Stimulated activated naive CD4-positive, alpha-beta T cell treated with Interleukin-2 at 50 U/mL for 16 hours (primary cell): ENCODE results near the gene ARPC4.
A peak's percentile ranks its signal among the peaks of the same experiment; 100 is the strongest.
"Not testable (repeated sequence)": the region's sequence is repeated elsewhere in the genome, so short reads cannot be mapped to it uniquely, and the experiment has no call there.

Source experiments
- DNase-seq: peaks from one replicate; lab custom pipeline; 2025; lab: John Stamatoyannopoulos, UW

The ARPC4 gene

DNA sequence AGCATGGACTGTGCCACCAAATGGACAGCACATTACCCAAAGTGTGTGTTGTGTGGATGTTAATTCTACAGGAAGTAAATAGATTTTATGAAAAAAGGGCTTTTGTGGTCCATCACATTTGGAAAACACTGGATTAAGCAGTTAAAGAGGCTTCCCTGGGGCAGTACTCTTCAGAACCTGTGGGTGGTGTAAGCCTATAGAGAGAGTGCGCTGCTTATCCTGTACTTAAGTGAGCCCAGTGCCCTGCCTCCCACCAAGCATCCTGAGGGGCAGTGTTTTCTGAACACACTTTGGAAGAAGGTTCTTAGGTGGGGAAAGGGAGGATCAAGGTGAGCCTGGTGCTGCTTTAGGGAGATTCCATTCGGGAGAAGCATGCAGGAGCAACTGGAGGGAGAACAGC is 28.1 kb downstream of the ARPC4 start:
- no peak for DNase-seq

DNA sequence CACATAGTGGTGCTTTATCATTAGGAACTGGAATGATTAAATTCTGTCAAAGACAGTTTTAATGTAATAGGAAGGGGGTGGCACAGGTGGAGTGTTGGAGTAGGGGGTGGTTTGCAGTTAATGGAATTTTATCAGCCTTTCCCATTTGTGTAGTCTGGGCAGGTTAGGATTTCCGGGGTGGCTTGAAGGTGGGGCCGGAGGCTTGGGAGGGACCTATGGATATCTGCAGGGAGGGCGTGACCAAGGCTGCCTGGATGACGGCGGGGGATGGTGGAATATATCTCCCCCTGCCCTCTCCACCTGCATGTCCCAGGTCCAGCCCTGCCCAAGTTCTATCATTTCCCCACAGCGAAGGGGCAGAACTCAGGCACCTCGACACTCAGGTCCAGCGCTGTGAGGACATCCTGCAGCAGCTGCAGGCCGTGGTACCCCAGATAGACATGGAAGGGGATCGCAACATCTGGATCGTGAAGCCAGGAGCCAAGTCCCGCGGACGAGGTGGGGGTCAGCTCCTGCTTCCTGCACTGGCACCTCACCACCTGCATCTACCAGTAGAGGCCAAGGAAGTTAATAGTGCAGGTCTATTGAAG is 32.7 kb downstream of the ARPC4 start:
- no peak for DNase-seq

DNA sequence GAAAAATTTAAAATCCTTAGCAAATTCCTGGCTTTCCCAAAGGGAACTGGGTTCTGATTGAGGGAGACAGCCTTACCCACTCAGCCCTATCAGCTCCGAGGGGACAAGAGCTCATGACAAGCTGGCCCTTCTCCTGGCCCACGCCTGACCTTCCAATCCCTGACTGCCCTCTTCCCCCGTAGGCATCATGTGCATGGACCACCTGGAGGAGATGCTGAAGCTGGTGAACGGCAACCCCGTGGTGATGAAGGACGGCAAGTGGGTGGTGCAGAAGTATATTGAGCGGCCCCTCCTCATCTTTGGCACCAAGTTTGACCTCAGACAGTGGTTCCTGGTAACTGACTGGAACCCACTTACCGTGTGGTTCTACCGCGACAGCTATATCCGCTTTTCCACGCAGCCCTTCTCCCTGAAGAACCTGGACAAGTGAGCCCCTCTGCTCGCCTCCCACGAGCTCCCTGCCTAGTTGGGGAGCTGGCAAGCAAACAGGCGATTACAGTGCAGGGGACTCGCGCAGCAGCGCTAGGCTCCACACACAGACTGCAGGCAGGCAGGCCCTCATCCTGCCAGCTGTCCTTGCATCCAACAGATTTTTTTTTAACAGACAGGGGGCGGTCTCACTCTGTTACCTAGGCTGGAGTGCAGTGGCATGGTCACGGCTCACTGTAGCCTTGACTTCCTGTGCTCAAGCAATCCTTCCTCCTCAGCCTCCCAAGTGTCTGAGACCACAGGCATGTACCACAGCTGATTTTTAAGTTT is 34.1 kb downstream of the ARPC4 start:
- DNase-seq, result no peak

DNA sequence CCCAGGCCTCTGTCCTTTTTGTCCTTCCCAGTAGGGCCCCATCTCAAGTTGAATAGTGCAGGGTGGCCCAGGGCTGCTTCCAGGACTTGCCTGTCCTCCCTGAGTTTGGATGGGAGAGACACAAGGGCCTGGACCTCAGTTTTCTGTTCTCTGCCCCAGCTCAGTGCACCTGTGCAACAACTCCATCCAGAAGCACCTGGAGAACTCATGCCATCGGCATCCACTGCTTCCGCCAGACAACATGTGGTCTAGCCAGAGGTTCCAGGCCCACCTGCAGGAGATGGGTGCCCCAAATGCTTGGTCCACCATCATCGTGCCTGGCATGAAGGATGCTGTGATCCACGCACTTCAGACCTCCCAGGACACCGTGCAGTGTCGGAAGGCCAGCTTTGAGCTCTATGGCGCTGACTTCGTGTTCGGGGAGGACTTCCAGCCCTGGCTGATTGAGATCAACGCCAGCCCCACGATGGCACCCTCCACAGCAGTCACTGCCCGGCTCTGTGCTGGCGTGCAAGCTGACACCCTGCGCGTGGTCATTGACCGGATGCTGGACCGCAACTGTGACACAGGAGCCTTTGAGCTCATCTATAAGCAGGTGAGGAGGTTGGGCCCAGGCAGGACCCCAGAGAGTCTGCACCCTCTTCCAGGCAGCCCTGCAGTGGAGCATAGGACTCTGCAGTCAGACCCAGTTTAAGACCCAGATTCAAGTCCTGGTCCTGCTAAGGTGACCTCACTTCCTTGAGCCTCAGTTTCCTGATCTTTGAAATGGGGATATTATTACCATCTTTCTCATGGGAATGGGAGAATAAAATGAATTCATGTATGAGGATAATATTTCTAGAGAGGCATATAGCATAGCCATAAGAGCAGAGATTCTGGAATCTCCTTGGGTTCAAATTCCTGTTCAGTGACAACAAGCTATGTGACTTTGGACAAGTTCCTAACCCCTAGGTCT is 36.2 kb downstream of the ARPC4 start:
- no peak for DNase-seq

DNA sequence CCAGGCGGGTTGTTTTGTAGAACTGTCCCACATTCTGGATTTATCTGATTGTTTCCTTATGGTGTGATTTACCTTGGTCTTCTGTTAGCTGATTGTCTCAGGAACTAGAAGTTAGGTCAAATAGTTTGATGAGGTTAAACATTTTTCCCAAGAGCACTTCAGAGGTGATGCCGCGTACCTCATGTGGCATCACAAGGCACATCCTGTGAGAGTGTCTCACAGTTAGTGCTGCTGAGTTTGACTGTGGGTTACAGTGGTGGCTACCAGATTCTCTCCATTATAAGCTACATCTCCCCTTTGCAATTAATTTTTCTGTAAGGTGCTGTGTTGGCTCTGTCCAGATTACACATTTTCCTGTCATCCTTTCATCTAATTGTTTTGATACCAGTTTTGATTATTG is 38.4 kb downstream of the ARPC4 start:
- no peak for DNase-seq

DNA sequence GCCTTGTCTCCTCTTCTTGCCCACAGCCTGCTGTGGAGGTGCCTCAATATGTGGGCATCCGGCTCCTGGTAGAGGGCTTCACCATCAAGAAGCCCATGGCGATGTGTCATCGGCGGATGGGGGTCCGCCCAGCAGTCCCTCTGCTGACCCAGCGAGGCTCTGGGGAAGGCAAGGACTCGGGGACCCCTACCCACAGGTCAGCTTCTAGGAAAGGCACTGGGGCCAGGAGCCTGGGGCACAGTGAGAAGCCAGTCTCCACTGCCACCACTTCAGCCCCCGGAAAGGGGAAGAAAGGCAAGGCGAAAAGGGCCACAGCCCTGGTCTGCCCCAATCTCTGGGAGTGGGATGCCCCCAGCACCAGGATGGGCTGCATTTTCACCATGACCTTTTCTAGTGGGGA is 40.2 kb downstream of the ARPC4 start:
- no peak for DNase-seq

GRCh38 chr3:9834520-9835380 is 41.9 kb downstream of the ARPC4 start:
- no peak for DNase-seq

- DNase-seq, result no peak
These were observed 45.1 kb downstream of the ARPC4 start for GRCh38 chr3:9837701-9838582.

DNA sequence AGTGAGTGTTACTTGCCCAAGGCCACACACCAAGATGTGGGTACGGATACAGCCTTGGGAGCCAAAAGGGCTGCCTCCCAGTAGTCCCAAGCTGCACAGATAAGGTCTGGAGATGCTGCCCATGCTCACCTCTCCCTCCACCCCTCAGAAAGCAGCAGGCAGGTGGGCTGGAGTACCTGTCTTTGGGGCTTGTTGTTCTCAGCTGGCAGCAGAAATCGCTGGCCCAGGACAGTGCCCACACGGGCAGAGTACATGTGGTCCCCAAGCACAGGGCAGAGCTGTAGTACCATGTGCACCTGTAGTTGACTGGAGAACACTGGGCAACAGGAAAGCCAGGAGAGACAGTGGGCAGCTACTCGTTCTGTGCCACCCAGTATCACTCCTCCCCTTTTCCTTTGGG is 46.0 kb downstream of the ARPC4 start:
- DNase-seq, result no peak

DNA sequence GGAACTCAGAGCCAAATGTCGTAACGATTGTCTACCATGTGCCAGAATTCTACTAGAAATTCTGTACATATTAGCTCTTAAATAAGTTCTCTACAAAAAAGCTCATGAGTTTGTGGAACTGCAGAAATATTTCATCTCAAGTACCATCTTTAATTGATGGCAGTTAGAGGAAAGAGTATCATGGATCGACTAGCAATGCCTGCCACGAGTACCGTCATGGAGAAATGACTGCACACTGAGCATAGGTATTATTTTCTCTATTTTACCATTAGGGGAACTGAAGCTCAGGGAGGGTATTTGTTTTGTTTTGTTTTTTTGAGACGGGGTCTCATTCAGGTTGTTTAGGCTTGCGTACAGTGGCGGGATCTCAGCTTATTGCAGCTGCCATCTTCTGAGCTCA is 48.1 kb downstream of the ARPC4 start:
- DNase-seq, result no peak

- DNase-seq, result peak; percentile 91
These were observed 51.0 kb downstream of the ARPC4 start, which contains the start of gene RPUSD3 for GRCh38 chr3:9843715-9844438. RPUSD3 (minus strand) TSS chr3:9844008; CDS start chr3:9843990, 18 bp downstream.

DNA sequence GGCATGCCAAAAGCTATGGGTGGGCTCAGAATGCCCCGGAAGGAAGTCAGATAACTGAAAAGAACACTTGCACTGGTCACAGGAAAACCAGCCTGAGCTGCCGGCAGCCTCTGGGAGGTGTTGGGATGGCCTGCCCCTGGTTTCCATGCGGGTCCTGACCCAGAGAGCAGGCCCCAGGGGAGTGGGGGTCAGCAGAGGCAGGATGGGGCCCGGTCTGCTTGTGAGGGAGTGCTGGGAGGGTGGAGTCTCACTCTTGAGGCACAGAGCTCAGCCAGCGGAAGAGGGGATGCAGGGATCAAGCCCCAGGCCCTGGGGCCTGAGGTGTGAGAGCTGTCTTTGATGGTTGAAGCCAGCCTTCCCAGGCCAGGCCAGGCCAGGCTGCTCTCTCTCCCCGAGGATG is 53.3 kb downstream of the ARPC4 start:
- no peak for DNase-seq

DNA sequence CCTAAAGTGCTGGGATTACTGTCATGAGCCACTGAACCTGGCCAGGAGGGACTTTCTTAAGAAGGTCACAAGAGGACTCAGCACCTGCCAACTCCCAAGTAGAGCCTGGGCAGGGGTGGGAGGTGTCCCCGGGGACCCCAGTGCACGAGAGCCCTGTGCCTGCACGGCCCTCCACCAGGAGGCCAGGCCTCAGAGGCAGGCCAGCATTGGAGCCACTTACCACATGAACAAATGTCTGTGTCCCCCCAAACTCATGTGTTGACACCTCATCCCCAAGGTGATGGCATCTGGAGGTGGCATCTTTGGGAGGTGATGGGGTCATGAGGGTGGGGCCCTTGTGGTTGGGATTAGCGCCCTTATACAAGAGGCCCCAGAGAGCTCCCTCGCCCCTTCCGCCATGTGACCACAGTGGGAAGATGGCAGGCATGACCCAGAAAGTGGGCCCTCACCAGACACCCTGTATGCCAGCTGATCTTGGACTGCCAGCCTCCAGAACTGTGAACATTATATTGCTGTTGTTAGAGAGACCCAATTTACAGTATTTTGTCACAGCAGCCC is 54.1 kb downstream of the ARPC4 start:
- DNase-seq, result no peak

DNA sequence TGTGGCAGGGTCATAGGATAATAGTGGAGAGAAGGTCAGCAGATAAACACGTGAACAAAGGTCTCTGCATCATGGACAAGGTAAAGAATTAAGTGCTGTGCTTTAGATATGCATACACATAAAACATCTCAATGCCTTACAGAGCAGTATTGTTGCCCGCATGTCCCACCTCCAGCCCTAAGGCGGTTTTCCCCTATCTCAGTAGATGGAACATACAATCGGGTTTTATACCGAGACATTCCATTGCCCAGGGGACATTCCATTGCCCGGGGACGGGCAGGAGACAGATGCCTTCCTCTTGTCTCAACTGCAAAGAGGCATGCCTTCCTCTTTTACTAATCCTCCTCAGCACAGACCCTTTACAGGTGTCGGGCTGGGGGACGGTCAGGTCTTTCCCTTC is 55.0 kb downstream of the ARPC4 start:
- not testable (repeated sequence) for DNase-seq

DNA sequence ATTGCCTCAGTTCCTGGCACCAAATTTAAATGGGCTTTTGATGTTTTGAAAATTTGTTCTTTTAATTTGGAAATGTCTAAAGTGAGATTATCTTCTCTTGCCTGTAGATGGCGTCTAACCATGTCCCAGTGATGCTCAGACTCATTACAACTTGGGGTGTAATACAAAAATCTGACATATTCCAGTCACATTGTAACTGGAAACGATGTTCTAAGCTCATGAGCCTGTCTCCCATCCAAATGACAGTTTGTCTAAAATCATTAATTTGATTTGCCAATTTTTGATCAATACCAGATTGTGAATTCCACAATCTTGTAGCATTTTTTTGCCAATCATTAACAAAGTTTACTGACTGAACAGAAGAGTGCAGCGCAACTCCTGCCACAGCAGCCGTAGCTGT is 56.0 kb downstream of the ARPC4 start:
- not testable (repeated sequence) for DNase-seq

DNA sequence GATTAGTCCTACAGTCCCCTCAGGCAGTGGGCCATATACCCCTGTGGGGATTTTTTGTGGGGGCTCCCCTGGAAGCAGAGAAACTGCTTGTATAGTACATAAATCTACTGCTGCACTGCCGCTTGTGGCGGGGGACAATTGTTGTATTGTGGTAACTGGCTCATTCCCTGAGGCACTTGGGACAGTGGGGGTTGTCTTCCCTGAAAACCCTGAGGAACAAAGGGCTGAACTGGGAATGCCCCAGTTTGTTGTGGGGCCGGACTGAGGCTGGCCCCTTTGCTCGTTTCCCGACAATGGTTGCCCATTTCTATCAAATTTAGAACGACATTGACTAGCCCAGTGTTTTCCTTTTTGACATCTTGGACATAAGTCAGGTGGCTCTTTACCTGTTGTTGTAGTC is 58.5 kb downstream of the ARPC4 start:
- not testable (repeated sequence) for DNase-seq

- not testable (repeated sequence) for DNase-seq
These were observed 59.0 kb downstream of the ARPC4 start for GRCh38 chr3:9851926-9852325.

DNA sequence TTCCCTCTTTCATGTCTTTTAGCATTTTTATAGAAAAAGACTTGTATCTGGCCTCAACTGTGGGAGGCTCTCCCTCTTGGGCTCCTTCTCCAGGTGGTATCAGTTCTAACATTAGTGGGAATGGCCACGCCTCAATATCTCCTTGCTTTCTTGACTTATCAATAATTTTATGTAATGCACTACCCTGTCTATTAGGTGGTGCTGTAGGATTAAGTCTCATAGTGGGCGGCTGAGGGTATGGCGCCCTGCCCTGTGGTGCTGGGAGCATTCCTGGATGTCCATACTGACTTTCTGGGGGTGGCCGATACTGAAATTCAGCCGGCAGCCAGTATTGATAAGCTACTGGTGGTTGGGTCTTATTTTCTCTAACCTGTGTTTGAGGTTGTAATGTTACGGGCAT is 59.6 kb downstream of the ARPC4 start:
- DNase-seq, result no peak

GRCh38 chr3:9854291-9854940 is 61.5 kb downstream of the ARPC4 start:
- not testable (repeated sequence) for DNase-seq
